NK-92 treated with Interleukin-12 subunit alpha and Interleukin-12 subunit beta, amount 100 ng/mL, for 24 hours (cell line): Measurements from ENCODE around the gene RETSAT.
"Not testable (repeated sequence)": the region's sequence is repeated elsewhere in the genome, so short reads cannot be mapped to it uniquely, and the experiment has no call there.

Source experiments
- DNase-seq: peaks from one replicate; lab custom pipeline; 2025; lab: John Stamatoyannopoulos, UW

RETSAT gene

DNA sequence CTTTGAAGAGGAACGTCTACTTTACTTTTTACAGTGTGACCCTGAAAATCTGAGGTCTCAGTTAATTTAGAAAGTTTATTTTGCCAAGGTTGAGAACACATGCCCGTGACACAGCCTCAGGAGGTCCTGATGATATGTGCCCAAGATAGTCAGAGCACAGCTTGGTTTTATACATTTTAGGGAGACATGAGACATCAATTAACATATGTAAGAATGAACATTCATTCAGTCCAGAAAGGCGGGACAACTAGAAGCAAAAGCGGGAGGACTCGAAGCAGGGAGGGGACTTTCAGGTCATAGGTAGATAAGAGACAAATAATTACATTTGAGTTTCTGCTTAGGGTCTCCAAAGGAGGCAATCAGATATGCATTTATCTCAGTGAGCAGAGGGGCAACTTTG is 23.9 kb upstream of the RETSAT start:
- DNase-seq = no peak

DNA sequence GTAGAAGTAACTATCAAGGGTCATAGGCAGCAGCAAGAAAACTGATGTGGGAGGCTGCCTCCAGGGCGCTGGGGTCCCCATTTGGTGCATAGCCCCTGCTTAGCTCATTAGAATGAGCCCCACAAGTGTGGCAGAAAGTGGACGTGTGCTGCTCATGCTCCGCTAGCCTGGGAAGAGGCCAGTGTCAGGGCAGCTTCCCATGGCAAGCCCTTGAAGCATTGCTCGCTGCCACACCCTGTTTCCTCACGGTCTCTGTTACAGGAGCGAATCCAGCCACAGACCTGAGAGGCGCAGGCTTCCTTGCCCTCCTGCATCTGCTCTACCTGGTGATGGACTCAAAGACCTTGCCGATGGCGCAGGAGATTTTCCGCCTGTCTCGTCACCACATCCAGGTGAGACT is 22.8 kb upstream of the RETSAT start:
- no peak for DNase-seq

DNA sequence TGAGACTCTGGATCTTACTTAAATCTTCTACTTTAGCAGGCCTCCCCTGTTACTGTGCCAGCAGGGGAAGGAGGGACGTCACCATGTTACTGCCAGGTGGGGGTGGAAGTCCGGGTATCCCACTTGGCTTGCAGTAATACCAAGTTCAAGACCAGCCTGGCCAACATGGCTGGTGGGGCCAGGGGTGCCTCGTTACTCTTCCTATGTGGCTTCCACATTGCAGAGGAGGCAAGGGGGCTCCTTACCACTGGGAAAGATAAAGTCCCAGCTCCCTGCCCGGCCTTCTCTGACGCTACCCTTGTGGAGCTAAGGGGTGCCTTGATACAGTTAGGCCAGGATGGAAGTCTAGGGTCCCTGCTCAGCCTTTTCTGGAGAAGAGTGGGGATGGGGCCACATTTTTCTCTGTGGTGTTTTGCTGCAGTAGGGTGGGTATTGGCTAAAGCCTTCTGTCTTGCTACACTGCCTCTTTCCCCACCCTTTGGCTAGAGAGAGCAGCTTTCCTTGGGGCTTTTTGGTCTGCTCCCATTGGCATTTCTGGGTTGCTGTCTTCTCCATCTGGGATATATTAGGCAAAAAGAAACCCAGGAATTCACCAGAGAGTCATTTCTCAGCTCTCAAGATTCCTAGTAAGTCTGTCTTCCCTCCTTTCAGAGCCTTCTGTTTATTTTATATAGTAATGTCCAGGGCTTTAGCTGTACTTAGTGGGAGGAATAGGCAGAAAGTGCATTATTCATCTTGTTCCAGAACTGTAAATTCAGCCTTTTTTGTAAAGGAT is 22.1 kb upstream of the RETSAT start:
- DNase-seq = no peak

DNA sequence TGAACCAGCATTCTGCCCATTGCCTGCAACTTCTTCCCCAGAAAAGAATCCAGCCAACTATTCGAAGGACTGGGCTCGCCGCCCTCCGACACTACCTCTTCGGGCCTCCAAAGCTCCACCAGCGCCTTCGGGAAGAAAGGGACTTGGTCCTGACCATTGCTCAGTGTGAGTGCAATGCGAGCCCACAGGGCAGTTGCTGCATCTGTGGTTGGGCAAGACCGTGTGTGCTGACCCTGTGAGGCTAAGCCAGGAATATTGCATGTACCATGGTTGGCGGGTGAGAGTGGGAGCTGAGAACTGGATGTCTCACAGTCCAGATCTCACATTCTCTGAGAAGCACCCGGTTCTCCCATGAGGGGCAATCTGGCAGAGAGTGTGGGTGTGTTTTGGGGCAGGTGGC is 16.7 kb upstream of the RETSAT start:
- no peak for DNase-seq

DNA sequence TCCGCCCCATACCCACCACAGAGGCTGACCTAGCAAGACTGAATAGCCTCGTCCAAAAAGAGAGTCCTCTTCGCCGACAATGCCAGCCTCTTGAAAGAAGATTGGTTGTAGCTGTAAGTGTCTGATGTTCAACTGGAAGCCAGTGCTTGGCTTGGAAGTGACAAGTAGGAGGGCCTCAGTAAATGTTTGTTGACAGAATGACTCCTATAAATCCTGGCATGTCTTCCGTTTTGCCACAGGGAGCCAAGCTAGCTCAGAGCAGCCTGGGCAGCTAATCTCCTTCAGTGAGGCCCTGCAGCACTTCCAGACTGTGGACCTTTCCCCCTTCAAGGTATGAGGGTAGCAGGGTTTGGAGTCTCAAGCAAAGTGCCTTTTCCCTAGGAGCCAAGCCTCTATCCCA is 15.2 kb upstream of the RETSAT start:
- no peak for DNase-seq

DNA sequence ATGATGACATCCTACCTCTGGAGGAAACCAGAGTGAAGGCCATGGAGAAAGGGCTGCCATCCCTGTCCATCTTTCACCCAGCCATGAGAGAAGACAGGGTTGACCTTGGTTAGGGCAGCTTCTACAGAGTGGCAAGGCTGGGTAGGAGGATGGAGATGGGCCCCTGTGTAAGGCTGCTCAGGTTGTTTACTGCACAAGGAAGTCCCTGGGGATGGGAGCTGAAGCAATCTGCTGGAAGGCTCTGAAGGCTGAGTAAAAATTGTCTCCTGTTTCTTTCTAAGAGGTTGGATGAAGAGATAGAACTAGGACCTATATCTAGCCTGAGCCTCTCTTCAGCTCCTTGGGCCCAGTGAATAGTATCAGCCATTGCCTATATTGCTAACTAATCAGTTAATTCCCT is 14.6 kb upstream of the RETSAT start:
- no peak for DNase-seq

DNA sequence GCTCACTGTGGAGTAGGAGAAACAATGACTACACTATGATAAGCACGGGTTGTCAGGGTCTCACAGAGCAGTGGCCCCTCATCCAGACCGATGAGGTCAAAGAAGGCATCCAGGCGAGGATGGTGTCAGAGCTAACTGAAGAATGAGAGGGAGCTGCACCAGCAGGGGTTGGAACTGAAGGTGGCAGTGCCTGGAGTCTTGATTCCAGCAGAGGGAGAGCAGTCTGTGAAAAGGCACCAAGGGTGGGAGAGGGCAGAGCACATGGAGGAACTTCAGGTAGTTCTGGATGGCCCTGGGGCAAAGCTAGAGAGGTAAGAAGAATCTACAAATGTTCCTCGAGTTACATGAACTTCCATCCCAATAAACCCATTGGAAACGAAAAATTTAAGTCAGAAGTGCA is 12.9 kb upstream of the RETSAT start:
- DNase-seq = no peak

DNA sequence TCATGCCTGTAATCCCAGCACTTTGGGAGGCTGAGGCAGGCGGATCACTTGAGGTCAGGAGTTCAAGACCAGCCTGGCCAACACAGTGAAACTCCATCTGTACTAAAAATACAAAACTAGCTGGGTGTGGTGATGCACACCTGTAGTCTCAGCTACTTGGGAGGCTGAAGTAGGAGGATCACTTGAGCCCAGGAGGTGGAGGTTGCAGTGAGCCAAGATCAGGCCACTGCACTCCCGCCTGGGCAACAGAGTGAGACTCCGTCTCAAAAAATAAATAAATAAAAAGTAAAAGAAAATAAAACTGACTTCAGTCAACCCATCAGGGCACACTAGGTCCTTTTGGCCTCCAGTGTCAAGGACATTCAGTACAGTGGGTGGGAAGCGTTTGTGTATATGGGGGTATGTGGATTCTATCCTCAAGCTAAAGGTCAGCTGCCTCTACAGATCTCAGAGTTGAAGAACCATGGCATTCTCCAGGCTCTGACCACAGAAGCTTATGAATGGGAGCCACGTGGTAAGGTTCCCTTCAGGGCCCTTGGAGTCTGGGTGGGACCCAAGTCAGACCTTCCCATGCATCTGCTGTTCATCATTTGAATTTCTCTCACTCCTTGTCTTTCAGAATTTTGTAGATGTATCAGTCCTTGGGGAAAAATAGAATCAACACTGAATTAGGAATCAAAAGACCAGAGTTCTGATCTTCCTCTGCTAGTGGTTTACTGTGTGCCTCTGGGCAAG is 8.5 kb upstream of the RETSAT start:
- DNase-seq = not testable (repeated sequence)

DNA sequence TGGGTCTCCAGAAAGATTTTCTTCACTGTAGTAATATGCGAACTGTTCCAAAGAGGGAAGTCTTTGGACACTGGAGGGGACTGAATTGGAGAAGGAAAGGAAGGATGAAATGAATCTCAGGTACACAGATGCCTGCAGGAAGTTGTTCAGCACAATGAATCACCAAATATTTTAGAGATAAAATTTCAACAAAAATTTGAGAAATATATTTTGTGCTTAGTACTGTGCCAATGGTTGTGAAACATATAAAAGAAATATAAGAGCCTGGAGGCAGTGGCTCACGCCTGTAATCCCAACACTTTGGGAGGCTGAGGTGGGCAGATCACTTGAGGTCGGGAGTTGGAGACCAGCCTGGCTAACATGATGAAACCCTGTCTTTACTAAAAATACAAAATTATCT is 3.4 kb upstream of the RETSAT start:
- DNase-seq = no peak

DNA sequence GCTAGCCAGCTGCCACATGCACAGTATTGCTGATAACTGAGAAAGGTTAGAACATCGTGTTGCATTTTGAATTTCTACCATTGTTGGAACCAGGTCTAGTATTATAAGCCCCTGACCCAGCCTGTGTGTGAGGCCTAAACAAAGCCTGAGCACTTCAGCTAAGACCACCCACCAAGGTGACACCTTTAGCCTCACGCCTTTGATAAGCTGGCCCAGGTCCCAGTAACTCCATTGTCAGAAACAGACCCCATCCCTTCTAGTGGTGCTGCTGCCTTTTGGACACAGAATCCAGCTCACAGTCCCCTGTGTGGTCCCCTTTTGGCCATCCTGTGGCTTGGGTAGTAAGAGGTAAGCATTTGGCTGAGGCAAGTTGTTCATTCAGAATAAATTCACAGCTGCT is 1.9 kb upstream of the RETSAT start:
- no peak for DNase-seq

DNA sequence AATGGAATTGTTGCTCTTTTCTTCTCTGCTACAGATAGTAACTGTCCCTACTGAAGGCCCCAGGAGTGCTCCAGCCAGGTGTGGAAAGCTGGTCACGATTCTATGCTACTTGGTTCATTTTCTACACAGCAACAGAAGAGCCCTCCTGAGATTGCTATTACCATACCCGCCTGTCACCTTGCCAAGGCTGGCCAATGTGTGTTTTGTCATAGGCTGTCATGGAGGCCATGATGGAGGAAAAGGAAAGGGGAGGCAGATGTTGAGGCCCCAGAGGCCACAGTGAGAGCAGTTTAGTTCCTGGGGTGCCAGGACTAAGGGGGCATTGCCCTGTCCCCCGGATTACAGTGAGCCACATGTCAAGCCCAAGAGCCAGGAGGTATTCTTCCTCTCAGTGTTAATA is 1.2 kb upstream of the RETSAT start:
- DNase-seq = no peak

DNA sequence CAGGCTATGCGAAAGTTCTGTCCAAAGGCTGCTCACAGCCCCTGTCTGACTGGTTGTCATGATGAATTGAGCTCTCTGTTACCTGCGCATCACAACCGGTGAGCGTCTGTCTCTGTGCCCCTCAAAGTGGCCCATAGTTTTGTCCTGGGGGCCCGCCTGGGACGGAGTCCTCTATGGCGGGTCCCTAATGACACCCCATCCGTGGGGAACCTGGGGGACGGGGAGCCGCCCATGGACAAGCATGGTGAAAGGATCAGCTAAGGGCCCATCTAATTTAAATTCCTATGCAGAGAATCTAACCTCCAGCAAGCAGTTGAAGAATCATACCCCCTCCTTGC is 714 bp upstream of the RETSAT start:
- DNase-seq = no peak

DNA sequence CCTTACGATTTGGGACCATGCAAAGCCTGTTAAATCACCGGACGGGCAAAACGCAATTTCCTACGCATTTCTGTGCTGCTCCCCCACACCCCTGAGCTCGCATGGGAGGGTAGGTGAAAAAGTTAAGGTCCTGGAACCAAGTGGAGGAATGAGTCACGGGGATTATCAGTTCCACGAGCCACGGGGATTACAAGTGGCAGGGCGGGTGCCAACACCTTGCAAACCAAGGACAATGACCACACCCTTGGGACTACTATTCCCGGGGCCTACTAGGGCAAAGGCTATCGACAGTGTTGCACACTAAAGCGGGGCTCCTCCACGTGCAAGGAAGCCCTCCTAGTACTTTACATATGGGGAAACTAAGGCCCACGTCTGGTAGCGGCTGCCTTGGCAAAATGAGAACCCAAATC is 447 bp downstream of the RETSAT start:
- no peak for DNase-seq

DNA sequence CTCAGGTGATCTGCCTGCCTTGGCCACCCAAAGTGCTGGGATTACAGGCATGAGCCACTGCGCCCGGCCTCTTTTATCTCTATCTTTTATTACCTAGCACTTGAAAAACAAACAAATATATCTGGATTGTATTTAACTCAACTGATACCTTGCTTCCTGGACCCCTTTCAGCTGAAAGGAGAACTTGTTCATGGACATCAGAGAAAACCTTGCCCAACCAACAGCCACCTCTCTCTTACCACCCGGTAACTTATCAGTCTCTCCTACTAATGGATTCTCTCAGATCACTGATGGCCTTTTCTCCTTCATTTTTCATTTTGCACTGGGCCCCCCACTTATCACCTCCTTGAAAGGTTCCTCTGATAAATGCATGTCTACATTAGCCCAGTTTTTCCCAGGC is 6.7 kb downstream of the RETSAT start:
- no peak for DNase-seq

DNA sequence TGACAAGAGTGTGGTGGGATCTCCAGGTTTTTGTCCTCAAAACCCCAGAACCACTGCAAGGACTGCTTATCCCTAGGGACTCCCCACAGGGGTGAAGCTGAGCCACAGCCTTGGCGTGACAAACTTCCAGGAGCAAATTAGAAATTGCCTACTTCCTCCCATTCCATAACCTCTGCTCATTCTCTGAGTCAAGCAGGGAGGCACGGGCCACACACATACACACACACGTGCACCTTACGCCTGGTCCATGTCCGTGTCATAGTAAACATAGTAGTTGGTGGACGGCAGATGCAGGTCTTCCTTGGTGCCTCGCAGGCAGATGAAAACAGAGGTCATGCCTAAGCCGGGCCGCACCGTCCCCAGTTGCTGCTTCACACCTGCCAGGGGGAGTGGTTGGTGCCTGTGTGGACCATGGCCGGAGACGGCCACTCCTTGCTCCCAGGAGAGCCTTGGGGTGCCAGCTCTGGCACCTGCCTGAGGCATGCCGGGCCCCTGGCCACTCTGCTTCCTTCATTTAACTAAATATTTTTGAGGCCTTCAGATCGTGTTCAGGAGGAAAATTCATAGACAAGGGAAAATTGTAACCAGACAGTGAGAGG is 9.9 kb downstream of the RETSAT start:
- DNase-seq = no peak

DNA sequence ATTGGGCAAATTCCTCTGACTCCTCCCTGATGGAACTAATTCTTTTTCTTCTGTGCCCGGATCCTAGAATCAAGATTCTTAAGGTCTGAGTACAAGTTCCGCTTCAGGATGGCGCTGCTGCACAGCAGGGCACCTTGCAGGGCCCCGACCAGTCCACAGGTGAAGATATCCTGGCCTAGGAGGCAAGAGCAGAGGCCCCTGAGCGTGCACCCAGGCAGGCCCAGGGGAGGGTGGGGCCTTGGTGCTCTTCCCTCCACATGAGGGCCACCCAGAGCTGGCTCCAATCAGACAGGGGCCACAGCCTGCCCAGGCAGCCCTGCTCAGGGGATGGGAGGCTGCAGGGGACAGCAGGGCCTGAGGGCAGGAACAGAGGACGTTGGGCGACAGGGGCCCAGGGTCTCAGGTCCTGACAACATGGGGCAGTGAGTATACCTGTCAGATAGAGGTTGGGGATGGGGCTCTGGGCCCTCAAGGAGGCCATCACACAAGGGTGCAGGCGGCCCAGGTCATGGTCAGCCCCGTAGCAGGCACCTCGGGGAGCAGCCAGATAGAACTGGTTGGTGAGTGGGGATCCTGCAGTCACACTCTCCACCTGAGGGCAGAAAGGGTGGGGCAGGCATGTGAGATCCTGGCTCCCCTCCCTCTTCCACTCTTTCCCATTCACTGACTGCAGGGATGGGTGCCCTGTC is 11.0 kb downstream of the RETSAT start:
- DNase-seq = not testable (repeated sequence)

DNA sequence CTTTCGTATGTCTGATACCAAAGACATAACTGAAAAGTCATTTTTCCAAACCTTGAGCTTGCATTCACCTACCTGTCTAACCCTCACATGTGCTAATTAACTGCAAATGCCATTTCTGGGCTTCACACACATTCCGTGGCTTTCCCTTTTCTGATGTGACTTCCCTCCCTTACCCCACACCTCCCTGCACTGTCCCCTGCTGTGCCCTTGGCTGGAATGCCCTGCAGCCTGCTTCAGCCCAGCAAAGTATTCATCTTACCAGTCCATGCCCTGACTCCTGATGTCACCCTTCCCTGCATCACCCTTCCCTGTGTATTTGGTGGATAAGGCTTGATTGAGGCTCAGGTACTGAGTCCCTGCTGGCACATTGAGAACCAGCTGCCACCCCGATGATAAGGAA is 12.2 kb downstream of the RETSAT start:
- no peak for DNase-seq

DNA sequence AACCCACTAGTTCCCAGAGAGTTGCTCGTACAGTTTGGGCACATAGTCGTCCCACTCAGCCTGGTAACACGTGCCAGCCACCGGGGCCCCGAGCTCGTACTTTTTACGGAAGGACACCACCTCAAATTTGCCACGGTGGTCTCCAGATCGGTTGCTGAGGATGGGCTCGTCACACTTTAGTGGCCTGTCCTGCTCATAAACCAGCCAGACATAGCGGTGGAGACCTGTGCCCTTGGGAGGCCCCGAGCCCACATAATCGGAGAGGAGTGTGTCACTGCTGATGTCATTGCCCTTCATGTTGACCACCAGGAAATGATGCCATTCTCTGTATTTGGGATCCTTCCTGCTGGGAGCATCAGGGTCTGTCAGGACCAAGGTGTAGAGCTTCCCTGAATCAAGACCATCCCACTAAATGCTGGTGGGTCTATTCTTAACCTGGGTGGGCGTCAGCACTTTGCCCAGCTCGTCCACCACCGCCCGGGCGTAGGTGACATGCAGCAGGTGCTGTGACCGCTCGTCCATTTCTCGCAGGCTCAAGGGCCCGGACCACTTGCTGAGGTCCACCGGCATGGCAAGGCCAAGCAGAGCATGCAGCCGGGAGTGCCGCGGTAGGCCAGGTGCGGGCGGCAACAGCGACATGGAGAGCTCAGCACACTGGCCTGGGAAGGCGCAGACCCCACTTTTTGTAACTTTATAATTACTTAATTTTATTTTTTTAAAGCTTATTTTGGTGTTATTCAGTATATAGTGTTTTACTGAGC is 12.9 kb downstream of the RETSAT start:
- no peak for DNase-seq

DNA sequence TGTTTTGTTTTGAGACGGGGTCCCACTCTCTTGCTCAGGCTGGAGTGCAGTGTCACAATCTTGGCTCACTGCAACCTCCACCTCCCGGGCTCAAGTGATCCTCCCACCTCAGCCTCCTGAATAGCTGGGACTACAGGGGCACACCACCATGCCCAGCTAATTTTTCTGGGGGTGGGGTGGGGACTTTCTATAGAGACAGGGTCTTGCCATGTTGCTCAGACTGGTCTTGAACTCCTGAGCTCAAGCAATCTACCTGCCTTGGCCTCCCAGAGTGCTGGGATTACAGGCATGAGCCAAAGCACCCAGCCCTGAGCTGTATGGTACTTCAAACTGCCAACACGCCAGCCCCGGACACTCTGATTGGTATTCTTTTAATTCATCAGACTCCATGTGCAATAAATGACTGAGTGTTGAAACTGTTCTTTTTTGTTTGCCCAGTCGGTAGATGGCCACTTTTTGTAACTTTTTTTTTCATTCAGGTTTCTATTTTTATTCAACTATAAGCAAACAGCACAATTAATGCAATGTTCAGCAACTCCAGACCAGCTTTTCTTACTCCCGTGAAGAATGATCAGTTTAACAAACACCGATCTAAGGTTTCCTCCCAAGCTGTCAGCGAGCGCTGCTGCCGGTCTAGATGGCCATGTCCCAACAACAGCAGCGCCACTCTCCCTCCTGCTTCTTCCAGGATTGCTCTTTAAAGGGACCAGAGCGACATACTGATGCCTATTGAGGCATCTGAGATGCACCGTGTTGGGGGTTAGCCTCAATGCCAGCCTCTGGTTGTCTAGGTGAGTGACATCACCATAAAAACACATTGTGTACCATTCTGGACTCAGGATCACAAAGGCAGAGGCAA is 14.1 kb downstream of the RETSAT start:
- DNase-seq = no peak

DNA sequence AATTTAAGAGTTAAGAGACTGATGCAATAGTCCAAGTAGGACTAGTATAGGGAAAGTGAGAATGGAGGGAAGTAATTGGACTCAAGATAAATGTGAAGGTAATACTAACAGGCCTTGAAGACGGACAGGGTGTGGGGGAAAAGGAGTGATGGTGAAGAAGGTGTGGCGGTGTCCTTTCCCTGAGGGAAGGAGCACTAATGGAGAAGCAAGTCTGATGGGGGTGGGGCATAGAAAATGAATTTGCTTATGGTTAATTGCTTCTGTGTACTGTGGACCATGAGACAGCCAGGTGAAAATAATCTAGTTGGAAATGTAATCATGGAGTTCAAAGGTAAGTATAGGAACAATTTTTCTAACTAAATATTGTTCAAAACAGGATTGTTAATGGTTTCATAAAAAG is 19.4 kb downstream of the RETSAT start:
- no peak for DNase-seq

DNA sequence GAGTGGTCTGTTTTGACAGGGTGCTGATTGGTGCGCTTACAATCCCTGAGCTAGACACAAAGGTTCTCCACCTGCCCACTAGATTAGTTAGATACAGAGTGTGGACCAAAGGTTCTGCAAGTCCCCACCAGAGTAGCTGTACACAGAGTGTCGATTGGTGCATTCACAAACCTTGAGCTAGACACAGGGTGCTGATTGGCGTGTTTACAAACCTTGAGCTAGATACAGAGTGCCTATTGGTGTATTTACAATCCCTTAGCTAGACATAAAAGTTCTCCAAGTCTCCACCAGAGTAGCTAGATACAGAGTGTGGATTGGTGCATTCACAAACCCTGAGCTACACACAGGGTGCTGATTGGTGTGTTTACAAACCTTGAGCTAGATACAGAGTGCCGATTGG is 20.5 kb downstream of the RETSAT start:
- DNase-seq = not testable (repeated sequence)
